CD4-positive, alpha-beta T cell treated with Interleukin-21 for 1 hour (primary cell): ENCODE measurements around the gene PCDH9.

Source experiments
- DNase-seq: peaks from one replicate; pipeline ENCODE4 v3.0.0-alpha.2; 2020

PCDH9 gene

DNA sequence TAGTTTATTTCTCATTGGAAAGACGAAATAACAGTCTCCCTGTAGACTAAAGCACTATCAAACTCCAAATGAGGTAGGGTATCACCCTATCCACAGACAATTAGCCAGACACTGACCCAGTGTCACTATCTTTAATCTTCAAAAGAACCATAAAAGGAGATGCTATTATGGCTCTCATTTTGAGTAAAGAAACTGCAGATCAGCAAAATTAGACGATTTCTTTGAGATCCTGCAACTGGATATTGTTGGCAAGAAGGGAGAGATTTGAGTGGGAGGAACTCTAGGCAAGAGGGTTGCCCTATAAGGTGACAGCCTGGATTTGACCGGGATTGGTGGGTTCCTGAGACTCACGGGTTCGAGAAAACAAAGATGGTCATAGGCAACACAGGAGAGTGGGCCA, 71.2 kb downstream of the PCDH9 start:
- DNase-seq, result no peak

- no peak for DNase-seq
Measured at GRCh38 chr13:67156723-67157060, 73.4 kb downstream of the PCDH9 start.

DNA sequence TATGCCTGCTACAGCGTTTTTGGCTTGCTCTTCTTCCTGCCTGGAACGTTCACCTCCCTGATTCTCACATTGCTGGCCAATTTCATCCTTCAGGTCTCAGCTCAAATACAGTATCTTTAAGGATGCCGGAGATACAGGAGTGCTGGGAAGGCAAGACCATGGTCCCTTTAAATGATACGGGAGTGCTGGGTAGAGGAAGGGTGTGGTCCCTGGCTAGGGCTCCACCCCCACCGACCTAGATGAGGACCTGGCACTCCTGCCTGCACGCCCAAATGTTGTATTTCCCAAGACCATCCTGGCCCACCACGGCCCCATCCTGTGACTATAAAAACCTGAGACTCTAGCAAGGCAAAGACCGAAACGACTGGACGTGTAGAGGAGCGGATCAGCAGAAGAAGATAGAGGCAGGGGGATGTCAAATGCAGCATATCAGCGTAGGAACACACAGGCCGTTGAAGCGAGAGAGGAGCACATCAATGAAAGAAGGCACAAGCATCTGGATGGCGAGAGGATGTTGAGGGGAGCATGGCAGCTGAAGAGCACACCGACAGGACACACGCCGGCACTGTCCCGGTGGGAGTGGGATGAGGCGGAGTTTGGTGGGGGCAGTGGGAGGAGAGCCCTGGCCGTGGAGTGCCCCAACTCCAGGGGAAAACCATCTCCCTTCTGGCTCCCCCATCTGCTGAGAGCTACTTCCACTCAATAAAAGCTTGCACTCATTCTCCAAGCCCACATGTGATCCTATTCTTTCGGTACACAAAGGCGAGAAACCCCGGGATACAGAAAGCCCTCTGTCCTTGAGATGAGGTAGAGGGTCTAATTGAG, 74.0 kb downstream of the PCDH9 start:
- no peak for DNase-seq

DNA sequence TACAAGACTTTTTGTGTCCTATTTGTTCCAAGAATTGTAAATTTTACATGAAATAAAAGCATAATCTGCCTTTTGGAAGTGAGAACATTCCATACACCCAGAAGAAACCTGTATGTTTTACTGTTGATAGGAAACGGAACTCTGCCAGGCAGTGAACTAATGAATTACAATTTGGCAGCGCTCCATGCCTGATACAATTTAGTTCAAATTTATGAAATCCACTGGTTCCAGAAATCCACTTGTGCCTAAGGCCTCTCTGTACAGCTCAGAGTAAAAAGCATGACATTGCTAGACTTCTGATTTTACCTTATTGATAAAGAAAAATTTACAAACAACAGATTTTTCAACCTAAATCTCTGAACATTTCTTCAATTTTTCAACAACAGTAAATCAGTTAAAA, 78.1 kb downstream of the PCDH9 start:
- no peak for DNase-seq

- no peak for DNase-seq
Measured at GRCh38 chr13:67151652-67152051, 78.5 kb downstream of the PCDH9 start.

GRCh38 chr13:67150608-67151007, 79.5 kb downstream of the PCDH9 start:
- DNase-seq, result no peak

DNA sequence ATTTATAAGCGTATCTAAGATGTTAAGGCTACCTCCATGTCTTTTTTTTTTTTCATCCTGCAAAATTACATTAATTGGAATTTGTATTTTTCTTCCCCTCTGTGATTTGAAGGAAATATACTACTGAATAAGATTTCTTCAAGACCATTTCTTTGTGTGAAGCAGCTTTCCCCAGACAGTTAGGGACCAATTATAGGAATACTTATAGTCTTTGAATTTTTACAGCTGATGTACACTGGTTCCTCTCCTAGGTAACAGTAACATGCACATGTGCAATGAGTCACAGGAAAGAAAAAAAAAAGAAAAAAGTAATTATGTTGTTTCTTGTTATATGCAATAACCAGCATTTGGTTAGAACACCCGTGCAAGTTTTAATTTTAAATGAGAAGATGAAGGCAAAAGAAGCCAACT, 82.0 kb downstream of the PCDH9 start:
- DNase-seq, result no peak

DNA sequence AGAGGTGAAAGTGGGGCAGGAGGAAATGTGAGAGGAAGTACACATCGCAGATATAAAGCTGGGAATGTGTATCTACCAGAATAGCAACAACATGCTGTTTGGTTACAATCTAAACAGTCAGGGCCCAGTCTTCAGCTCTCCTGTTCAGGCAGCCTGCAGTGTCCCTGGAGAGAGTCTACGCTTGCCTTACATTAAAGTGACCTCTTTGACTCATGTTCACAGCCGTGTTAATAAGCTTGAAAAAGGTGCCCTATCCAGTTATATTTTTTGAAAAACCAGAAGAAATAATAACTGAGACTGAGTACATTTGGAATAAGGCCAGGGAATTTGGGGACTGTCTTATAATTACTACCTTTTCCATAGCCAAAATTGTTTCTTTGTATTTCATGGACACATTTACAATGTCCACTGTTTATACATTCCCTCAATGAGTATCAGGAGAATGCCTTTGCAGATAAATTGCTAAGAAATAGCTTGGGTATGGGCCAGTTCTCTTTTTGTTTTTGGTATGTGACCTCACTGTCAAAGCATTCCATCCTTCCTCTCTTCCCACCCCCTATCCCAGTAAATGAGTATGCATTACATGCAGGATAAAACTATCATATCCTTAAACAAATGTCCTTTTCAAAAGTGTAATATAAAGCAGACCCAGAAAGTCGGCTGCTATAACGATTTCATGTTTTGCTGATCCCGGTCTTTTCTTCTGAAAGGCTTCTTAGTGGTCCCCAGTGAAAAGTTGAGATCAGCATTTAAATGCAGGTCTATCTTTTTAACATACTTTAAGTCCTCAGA, 82.6 kb downstream of the PCDH9 start:
- DNase-seq, result no peak

DNA sequence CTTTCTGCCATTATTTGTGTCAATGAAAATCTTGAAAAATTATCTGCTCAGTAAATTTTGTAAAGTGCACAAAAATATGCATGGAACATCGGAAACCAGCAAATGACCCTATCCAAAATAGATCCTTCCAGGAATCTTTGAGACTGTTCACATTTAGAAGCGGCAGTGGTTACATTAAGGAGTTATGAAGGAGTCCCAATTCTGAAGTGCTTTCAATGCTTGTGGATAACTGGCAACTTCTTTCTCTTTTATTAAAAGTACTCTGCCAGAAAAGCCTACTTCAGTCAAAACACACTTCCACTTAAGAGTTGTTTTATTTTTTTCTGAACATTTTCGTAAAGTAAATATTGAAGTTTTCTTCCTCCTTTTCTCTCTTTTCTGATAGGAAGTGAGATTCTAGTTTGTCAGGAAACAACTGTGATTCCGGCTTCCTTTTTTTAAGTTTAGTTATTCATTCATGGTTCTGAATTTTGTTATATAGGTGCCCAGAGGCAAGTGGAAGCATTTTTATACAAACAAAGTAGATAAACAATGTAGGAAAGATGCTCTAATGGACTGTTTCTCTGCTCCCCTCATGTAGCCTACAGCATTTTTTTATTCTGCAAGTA, 83.5 kb downstream of the PCDH9 start:
- no peak for DNase-seq

- no peak for DNase-seq
Measured at GRCh38 chr13:67145950-67146349, 84.2 kb downstream of the PCDH9 start.

GRCh38 chr13:67143544-67144115, 86.5 kb downstream of the PCDH9 start:
- no peak for DNase-seq

DNA sequence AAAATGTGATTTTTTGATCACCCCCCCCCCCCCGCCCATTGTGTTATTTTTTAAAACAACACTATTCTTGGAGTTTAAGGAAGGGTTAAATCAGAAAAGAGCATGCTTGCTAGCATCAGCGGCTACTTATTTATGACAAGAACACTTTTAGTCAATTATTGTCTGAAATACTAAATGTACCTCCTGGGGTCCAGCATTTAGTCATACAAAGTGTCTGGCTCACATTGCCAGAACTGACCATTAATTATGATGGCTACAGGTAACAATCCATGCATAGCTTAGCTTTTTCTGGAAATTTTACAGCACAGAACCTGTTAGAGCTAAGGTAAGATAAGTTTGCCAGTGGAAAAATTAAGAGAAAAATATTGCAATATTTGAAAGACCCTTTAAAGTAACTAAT, 90.1 kb downstream of the PCDH9 start:
- DNase-seq, result no peak

- no peak for DNase-seq
Measured at GRCh38 chr13:67139551-67139950, 90.6 kb downstream of the PCDH9 start.

GRCh38 chr13:67138970-67139369, 91.2 kb downstream of the PCDH9 start:
- no peak for DNase-seq

GRCh38 chr13:67137044-67137735, 92.9 kb downstream of the PCDH9 start:
- DNase-seq, result no peak

- DNase-seq, result no peak
Measured at GRCh38 chr13:67136157-67136556, 94.0 kb downstream of the PCDH9 start.

DNA sequence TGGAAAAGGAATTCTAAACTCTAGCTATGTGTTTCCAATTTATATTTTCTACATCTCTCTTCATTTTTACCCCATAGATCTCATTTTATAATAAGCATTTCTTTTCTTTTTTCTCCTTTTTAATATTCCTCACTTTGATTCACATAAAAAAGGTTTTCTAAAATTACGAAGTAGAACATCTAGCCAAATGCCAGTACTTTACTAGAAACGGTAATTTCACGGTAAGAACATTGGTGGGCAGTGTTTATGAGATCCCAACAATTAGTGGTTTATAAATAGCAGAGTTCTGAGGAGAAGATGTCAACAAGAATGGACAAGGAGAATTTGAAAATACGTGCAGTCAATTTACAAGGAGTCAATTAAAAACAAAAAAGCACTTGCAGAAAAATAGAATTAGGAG, 94.8 kb downstream of the PCDH9 start:
- DNase-seq, result no peak

- no peak for DNase-seq
Measured at GRCh38 chr13:67134417-67135129, 95.6 kb downstream of the PCDH9 start.

- DNase-seq, result no peak
Measured at GRCh38 chr13:67133476-67133875, 96.7 kb downstream of the PCDH9 start.

GRCh38 chr13:67131393-67131792, 98.7 kb downstream of the PCDH9 start:
- no peak for DNase-seq

DNA sequence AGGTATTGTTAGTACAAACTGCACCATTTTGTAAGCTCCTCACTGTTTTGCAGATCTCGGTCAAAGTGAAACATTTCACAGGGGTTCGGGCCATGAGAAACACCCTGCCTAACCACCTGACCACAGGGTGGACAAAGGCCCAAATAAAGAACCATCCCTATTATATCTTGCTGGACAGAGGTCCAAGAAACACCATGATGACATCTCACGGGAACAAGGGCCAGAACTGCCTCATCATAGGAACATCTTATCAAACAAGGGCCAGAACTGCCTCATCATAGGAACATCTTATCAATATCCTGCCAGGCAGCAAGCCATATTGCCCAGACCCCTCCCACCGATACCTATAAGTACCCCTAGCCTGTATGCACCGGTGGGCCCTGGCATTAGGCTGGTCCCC, 99.7 kb downstream of the PCDH9 start:
- DNase-seq, result no peak

DNA sequence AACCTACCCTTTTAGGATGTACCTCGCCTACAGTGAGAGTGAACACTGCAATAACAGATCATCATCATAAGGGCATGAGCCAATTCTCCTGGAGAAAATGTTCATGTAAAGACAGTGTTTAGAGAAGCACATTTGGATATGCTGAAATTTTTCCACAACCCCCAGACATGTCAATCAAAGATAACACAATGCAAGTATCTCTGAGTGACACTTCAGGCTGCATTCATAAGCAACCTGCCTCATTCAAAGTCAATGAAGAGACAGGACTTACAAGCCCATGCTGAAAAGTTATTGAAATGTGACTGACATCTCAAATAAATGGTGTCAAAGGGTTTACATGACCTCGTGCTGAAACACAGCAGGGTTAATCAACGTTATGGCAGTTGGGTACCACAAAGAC, 102.0 kb downstream of the PCDH9 start:
- no peak for DNase-seq
